Measurements from ENCODE around the gene HOXD8. TPM values are rescaled to one million over a fixed set of nuclear protein-coding genes. Genes with fewer than 3 reads are reported as not detected.

HOXD8 gene
- not detected in 2 replicates for total RNA-seq (2014; rRNA removed; shearing (Covaris generic))

DNA sequence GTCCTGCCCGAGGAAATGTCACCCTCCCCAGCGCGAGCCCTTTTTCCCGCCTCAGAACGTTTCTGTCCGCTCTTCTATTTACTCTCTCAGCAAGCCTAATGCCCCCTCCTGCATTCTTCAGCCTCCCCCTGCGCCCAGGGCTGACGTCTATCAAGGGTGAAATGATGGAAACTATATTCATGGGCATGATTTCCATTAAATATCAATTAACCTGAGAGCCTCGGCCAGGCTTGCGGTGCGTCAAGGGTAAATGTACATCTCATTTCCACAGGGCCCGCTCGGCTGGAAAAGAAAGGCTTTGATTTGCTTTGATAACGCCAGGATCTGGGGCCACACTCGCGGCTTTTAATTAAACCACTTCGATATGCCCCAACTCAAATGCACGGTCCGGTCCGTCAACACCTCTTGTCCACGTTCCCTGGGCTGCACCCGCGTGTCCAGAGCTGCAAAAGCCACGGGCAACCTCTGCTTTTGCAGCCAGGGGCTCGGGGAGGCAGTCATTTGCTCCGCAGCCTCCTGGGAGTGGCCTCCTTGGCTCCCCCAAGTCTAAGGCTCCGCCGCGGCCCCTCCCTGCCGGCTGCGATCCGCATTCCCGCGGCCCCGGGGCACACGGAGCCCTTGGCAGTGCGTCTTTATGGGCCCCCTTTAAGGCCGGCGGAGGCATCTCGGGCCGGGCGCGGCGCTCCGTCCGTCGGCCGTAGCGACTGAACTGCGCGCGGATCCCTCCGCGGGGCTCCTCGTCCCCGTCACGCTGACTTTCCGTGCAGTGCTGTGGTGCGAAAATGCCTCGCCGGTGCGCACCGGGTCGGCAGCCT is at the start of gene HOXD8:
HOXD8 (plus strand) TSS at position 724 of the 815 bp plus-strand sequence. CDS start 662 bp downstream, outside the sequence.
- DNase-seq (ENCODE audit: low spot score): no peak

- DNase-seq (ENCODE audit: low spot score): peak; percentile 70
These were observed 49.5 kb upstream of the HOXD8 start for GRCh38 chr2:176079831-176080539.

GRCh38 chr2:176080540-176081375 is 48.7 kb upstream of the HOXD8 start:
- DNase-seq (ENCODE audit: low spot score): peak; percentile 37

- no peak for DNase-seq (ENCODE audit: low spot score)
These were observed 48.1 kb upstream of the HOXD8 start for GRCh38 chr2:176081376-176081836.

DNA sequence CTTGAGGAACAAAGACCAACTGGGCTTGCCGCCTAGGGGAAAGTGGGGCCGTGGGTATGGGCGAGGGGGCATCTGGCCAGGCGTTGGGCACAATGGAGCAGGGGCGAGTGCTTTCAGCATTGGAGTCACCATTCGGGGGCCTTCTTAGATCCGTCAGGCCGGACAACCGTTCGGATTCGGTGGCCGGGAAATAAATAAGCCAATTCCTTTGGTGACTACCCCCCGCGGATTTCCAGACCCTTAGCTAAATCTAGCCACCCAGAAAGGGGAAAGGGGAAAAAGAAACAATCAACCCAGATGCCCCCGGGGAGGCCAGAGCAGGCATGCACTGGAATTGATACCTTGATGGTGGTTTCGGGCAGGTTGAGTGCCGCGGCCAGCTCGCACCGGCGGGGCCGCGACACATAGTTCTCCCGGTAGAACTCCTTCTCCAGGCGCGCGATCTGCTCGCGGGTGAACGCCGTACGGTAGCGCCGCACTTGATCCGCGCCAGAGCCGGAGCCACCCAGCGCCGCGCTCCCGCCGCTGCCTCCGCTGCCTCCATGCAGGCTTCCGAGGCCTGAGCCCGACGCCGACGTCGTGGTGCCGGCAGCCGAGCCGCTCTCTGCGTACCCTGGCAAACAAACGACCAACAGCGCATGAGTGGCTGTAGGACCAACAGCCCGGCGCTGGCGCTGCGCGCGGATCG is 47.5 kb upstream of the HOXD8 start:
- DNase-seq (ENCODE audit: low spot score): no peak

DNA sequence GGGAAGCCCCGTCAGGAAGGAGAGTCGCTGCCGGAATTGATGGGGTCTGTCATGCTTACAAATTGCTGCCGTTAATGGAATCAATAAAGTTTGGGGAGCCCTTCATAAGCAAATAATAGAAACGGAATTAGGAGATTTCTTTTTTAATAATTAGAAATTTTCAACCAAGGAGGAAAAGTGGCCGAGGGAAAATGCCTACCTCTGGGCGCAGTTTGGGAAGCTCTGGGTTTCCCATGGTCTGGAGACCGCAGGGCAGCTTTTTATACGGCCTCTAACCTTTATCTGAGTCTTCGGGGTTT is 47.0 kb upstream of the HOXD8 start:
- DNase-seq (ENCODE audit: low spot score): no peak

GRCh38 chr2:176082824-176083751 is 46.4 kb upstream of the HOXD8 start:
- DNase-seq (ENCODE audit: low spot score): no peak

DNA sequence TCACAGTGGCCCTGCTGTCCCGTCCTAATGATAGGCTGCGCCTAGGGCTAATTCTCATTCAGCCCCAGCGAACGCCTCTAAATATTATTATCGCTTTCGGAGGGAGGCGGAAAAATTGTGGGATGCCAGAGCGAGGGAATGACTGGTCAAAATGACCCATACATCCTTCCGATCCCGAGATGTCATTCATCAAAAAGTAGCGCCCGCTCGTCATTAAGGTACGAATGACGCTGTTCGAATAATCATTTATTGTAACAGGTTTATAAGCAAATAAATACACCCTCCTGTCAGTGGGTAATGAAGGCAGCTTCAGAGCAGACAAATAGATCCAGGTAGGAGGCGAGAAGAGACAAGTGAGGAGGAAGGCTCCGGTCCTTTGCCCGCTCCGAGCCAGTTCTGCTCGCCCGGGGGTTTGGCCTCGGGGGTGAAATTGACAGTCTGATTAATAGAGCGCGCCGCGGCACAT is 45.7 kb upstream of the HOXD8 start, which contains the start of gene EVX2:
EVX2 (minus strand) TSS at position 167 of the 466 bp plus-strand sequence. CDS start 186 bp downstream, outside the sequence.
- DNase-seq (ENCODE audit: low spot score): no peak

GRCh38 chr2:176084611-176085119 is 44.8 kb upstream of the HOXD8 start:
- DNase-seq (ENCODE audit: low spot score): no peak

DNA sequence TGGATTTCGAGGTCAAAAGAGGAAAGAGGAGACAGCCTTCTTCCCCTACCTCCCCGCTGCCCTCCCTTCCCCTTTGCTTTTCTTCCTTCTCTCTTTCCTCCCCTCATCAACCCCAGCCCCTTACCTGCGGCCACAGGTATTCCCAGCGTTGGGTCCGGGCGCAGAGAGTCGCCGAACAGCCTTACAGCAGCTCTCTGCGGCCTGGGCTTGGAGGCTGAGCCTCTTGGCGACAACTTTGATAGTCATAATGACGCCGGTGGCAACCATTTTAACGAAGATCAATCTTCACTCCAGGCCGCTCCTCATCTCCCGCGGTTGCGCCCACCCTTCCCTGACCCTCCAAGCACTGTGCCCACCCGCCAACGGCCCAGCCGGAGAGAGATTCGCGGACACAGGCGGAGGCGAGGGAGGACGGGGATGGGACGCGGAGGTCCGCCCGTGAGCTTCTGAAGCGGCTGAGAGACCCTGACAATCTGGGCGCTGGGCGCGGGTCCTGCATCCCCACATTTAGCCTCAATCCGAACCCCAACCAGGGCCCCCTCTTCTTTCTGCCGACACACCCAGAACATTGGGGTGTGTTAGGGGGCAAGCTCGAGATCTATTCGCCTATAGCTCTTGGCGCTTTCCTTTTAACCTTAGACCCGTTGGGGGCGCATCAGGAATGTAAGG is 44.3 kb upstream of the HOXD8 start:
- no peak for DNase-seq (ENCODE audit: low spot score)

GRCh38 chr2:176085861-176086771 is 43.4 kb upstream of the HOXD8 start:
- DNase-seq (ENCODE audit: low spot score): no peak

DNA sequence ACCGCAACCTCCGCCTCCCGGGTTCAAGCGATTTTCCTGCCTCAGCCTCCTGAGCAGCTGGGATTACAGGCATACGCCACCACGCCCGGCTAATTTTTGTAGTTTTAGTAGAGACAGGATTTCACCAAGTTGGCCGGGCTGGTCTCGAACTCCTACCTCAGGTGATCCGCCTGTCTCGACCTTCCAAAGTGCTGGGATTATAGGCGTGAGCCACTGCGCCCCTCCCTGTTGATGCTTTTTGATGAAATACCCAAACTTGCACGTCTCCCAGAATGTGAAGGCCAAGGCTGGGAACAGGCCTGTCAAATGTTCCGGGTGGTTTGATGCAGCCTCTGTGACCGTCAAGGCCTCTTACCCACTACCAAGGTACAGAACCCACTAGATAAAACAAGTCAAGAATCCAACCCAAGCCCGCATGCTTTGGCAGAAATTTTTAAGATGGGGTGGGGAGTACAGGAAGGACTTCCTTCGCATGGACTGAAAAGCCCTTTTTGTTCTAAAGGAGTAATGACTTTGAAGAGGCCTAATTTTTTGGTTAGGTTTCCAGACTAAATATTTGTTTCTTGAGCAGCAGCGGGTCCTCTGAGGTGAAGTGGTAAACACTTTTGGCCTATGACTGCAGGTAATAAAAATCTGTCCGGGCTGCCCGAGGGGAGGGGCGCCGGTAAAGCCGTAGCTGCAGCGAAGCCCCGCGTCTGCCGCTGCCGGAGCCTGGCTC is 42.0 kb upstream of the HOXD8 start:
- no peak for DNase-seq (ENCODE audit: low spot score)

DNA sequence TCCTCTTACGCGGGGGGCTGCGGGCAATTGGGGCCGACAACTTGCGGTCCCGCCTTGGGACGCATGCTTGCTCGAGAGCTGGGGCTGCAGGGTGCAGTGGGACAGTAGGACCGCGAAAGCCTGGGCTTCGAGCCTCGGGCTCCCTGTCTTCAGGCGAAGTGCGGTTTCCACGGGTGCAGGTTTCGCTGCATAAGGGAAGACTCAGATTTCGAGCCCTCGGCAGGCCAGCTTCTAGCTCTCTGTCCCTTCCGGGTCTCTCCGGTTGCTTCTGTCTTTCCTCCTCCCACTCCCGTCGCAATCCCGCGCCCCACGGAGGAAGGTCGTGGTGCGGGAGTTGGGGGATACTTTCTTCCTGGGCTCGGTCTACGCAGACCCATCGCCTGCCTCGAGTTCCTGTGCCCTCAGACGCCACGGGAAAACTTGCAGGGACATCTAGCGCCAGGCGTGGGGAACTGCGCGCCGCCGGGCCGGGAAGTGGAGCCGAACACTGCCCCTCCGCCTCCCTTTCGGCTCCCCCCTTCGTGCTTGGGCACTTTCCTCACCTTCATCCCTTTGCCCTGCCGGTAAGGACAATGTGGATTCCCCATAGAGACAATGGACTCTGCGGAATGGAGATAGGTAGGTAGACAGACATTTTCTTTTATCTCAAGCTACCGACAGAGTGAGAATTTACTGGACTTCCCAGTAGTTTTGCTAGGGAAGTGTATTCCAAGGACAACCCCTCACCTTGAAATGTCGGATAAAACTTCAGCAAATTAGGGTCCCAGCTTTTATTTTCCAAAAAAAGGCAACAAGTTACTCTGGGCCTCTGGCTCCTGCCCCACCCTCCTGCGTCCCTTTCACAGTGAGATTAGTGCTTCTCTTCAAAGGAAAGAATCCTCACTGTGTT is 41.2 kb upstream of the HOXD8 start:
- DNase-seq (ENCODE audit: low spot score): peak; percentile 42

DNA sequence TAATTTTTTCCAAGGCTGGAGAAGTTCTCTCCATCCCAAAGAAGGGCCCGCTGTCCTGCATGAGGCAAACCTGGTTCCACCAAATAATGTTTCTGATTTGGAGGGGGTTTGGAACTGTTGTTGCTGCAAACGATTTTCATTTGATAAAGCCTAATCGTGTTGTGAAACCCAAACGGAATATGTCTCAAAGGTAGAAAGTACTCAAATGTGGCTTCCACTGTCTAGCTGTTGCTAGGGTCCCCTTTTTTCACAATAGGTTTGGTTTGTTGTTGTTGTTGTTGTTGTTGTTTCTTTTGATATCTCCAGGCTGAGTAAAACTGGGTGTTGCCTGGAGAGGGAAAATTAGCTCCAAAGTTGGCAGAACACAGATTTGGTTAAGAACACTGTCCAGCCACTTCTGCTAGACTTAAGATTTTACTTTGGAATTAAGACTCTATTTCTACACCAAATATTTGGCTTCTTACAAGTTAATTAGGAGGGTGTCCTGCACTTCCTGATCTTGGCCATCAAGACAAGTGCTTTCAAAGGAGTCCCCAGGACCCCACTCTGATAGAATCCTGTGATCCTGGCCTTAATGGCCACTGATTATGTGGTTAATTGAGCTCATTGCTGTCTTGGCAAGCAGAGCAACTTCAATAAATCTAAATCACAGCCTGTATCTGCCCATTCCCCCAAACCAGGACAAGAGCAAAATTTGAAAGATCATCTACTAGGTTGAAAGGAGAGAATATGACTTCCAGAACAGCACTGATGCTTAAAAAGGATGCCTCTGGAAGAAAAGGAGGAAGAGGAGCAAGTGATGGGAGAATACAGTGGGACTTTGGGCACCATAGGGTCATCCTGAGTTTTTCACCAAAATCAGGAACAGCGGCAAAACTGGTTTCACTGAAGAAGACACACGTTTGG is 40.3 kb upstream of the HOXD8 start:
- no peak for DNase-seq (ENCODE audit: low spot score)

GRCh38 chr2:176089843-176090395 is 39.6 kb upstream of the HOXD8 start:
- no peak for DNase-seq (ENCODE audit: low spot score)

Data from H4 (cell line).